ENCODE data around the gene MYMK. TPM values are rescaled to one million over a fixed set of nuclear protein-coding genes. Genes with fewer than 3 reads are reported as not detected.

Gene MYMK
- total RNA-seq, 1 donor from 2014 or later = not detected

DNA sequence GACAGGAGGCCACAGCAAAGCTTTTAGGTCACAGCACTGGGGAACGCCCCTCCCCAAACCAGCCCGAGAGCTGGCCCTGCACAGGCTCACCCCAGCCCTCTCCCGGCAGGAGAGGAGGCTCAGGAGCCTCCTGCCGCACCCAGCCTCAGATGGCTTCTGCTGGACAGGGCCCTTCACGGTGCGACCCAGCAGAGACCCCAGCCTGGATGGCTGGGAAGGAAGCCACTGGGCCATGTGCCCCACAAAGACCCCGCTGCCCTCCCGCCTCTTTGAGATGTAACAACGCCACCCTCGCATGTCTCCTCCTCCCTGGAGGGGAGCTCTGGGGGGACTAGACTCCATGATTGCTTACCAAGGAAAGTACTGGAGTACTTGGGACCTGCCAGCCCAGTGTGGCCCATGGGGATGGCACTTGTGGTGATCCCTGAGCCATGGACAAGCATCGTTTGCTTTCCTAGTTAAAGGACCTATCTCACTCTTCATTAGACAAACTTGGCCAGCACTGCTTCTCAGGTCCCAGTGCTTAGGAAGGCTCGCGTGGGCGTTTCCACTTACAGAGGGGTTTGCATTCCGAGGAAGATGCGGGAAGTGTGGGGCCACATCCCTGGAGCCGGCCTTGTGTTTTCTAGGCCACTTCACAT, 9.0 kb downstream of the MYMK start:
- ATAC-seq (no peak), DNase-seq (no peak)
- H3K4me1 ChIP-seq = peaks cover 5% of the 10 kb centered on the region
- intact Hi-C loops (cut with DNase I) = no loop called here
- TF ChIP-seq, protein P1, sequence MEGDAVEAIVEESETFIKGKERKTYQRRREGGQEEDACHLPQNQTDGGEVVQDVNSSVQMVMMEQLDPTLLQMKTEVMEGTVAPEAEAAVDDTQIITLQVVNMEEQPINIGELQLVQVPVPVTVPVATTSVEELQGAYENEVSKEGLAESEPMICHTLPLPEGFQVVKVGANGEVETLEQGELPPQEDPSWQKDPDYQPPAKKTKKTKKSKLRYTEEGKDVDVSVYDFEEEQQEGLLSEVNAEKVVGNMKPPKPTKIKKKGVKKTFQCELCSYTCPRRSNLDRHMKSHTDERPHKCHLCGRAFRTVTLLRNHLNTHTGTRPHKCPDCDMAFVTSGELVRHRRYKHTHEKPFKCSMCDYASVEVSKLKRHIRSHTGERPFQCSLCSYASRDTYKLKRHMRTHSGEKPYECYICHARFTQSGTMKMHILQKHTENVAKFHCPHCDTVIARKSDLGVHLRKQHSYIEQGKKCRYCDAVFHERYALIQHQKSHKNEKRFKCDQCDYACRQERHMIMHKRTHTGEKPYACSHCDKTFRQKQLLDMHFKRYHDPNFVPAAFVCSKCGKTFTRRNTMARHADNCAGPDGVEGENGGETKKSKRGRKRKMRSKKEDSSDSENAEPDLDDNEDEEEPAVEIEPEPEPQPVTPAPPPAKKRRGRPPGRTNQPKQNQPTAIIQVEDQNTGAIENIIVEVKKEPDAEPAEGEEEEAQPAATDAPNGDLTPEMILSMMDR (IDR thresholded peaks at IDR 0.05) = no peak
- no peaks in the 10 kb centered on the region for H3K9me3 ChIP-seq
- no peaks in the 10 kb centered on the region for H3K36me3 ChIP-seq
- H3K27me3 ChIP-seq (ENCODE audit: low read depth) = peaks cover 8% of the 10 kb centered on the region
- no peak overlapping the region for H3K27ac ChIP-seq
- H3K4me3 ChIP-seq = no peak overlapping the region

DNA sequence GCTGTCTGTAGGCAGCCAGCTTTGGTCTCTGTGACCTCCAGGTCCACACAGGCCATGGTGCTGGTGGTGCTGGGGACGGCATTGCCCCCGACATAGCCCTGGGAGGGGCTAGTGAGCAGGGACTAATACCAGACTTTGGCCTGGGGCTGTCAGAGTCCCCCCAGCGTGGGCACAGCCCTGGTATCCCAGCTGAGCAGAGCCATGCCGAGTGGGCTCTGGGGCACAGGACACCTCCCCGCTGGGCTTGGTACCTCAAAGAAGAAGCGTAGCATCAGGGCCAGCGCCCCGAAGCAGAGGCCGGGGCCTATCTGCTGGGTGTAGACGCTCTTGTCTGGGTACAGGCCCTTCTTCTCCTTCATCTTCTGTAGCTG, 9.5 kb downstream of the MYMK start:
- Histone ChIP-seq H3K27me3 (ENCODE audit: low read depth) (peaks cover 8% of the 10 kb centered on the region), H3K27ac (no peak overlapping the region), H3K36me3 (no peaks in the 10 kb centered on the region), H3K9me3 (no peaks in the 10 kb centered on the region), H3K4me1 (peaks cover 5% of the 10 kb centered on the region), H3K4me3 (no peak overlapping the region)
- ATAC-seq = no peak
- TF ChIP-seq, protein P1 (IDR thresholded peaks at IDR 0.05) = no peak
- no peak for DNase-seq
- intact Hi-C loops (cut with DNase I) = no loop called here

DNA sequence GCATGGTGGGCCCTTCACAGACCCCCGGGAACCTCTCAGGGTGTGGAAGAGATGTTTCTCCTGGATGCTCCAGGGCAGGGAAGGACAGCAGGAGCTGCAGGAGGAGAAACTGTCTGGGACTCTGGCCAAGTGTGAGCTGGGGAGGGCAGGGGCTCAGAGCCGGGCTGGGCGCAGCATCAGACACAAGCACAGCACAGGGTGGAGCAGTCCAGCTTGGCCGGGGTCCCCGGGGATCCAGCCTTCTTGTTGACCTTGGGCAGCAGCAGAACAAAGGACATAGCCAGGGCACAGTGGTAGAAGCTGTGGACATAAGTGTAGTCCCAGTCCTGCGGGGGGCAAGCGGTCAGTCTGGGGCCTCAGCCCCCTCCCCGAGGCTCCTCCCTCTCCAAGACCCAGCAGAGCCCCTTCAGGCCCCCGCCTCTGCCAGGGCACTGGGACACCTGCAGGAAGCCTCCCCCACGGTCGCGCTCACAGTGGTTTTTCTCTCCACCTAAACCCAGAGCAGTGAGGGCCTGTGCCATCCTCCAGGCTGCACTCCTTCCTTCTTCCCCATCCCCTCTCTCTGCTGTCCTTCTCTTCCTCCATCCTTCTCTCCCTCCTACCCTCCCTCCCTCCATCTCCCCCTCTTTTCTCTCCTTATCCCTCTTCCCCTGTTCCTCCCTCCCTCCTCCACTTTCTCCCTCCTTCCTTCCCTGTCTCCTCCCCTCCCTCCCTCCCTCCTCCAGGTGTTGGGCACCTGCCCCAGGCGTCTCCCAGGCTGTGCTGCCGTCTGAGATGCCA, 10.1 kb downstream of the MYMK start:
- Histone ChIP-seq H3K27ac (no peak overlapping the region), H3K27me3 (ENCODE audit: low read depth) (peaks cover 8% of the 10 kb centered on the region), H3K36me3 (no peaks in the 10 kb centered on the region), H3K4me1 (peaks cover 11% of the 10 kb centered on the region), H3K9me3 (no peaks in the 10 kb centered on the region), H3K4me3 (no peak overlapping the region)
- no peak for ATAC-seq
- TF ChIP-seq, protein P1 (IDR thresholded peaks at IDR 0.05) = no peak
- intact Hi-C loops (cut with DNase I) = no loop called here
- no peak for DNase-seq

DNA sequence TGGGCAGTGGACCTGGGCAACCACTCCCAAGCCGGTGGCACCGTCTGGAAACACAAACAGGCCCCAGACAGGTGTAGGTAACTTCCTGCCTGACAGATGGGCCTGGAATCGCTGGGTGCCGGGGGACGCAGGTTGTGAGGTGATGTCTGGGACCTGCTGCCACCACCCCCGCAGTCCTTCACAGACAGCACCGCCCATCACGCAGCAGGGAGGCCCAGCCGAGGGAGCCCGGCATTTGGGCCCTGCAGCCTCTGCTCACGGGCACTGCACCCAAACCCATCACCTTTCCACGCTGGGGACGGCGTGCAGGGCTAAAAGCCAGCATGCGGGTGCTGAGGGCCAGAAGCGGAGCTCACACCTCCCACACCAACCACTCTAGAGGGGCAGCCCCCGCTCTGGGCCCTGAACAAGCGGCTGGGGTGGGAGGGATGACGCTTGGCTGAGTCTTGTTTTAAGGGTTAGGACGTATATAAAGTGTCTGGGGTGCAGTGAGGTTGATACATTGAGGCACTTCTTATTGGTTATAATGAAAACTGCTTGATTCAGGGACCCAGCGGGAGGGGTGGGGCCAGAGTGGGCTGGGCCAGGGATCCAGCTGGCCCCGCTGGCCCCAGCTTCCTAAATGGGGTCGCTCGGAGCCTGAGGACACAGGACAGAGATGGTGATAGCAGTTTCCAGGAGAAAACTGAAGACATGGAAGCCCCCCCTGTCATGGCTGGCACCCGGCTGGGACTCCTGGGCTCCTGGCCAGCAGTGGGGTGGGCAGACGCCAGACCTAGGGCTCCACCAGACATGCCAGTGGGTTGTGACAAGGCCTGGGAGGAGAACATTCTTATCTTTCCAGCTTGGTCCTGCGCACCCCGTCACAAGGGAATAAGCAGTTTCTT, 11.3 kb downstream of the MYMK start:
- H3K9me3 ChIP-seq = no peaks in the 10 kb centered on the region
- no peak for ATAC-seq
- H3K27ac ChIP-seq = peak overlapping the region; percentile 41
- TF ChIP-seq, protein P1 (IDR thresholded peaks at IDR 0.05) = no peak
- no peaks in the 10 kb centered on the region for H3K36me3 ChIP-seq
- H3K4me3 ChIP-seq = no peak overlapping the region
- H3K27me3 ChIP-seq (ENCODE audit: low read depth) = peaks cover 8% of the 10 kb centered on the region
- no peak for DNase-seq
- intact Hi-C loops (cut with DNase I) = no loop called here
- H3K4me1 ChIP-seq = peaks cover 19% of the 10 kb centered on the region

Measured in lower lobe of right lung (tissue), 2 donors.